Breast epithelium (tissue), 3 donors: Measurements from ENCODE around the gene ATXN1.

Source experiments
- POLR2A ChIP-seq: fragments of 450-650 bp; IDR thresholded peaks from one replicate; pipeline ENCODE4 v1.6.1; 2016; ENCODE audit warnings: antibody characterized with exemption, mild to moderate bottlenecking, moderate library complexity
- POLR2AphosphoS5 ChIP-seq, 3 donors: sonication (generic); formaldehyde crosslinking; IDR thresholded peaks; one replicate each; pipeline ENCODE4 v1.6.1; 2017; ENCODE audit warnings: antibody characterized with exemption in 3 of 3
- TF ChIP-seq, protein P1 (sequence below), 3 donors: fragments of 450-650 bp; IDR thresholded peaks; one replicate each; pipeline ENCODE4 v1.5.1; 2016 to 2017; ENCODE audit warnings: antibody characterized with exemption in 3 of 3, mild to moderate bottlenecking in 3 of 3, moderate library complexity in 3 of 3

DNA sequence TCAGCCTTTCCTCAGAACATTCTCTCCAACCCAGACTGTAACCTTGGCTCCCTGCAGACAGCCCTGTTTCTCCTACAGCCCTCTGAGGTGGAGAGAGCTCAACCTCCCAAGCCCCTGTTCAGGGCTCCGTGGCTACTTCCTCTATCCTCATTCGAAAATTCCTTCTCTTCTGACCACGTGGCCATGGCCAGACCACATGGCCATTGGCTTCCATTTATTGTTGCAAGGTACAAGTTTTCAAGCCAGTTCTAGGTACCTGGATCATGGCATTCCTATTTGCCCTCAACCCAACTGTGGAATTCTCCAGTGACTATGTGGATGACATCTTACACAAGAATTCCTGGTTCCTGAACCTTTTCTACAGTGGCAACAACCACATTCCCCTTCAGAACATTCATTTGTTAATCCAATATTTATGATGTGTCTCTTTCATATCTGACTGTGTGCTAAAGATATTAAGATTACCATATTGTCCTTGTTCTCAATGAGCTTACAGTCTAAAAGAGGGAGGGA is 361.0 kb downstream of the ATXN1 start:
- TF ChIP-seq, protein P1, sequence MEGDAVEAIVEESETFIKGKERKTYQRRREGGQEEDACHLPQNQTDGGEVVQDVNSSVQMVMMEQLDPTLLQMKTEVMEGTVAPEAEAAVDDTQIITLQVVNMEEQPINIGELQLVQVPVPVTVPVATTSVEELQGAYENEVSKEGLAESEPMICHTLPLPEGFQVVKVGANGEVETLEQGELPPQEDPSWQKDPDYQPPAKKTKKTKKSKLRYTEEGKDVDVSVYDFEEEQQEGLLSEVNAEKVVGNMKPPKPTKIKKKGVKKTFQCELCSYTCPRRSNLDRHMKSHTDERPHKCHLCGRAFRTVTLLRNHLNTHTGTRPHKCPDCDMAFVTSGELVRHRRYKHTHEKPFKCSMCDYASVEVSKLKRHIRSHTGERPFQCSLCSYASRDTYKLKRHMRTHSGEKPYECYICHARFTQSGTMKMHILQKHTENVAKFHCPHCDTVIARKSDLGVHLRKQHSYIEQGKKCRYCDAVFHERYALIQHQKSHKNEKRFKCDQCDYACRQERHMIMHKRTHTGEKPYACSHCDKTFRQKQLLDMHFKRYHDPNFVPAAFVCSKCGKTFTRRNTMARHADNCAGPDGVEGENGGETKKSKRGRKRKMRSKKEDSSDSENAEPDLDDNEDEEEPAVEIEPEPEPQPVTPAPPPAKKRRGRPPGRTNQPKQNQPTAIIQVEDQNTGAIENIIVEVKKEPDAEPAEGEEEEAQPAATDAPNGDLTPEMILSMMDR (IDR thresholded peaks at IDR 0.05) = no peak
- TF ChIP-seq POLR2A (no peak), POLR2AphosphoS5 (IDR thresholded peaks at IDR 0.05) (no peak)
